ENCODE data around the gene CUL7. TPM values are rescaled to one million over a fixed set of nuclear protein-coding genes. Genes with fewer than 3 reads are reported as not detected.
A peak's percentile ranks its signal among the peaks of the same experiment; 100 is the strongest.

Gene CUL7
- total RNA-seq (10 to 100 TPM; 13.7 to 13.9 TPM), polyA plus RNA-seq (1 to 10 TPM; 2.1 to 3.8 TPM)

GRCh38 chr6:43053545-43054205 lies at the start of gene CUL7:
Gene CUL7 (minus strand): TSS chr6:43053851. CDS start chr6:43052788, 1,063 bp downstream.
- peak; percentile 86 to 92 (median 88) for DNase-seq
- ChIA-PET CTCF (ENCODE audit: partially characterized antibody) (interaction anchor here (0.7 to 1.9 kb wide), 6 partner anchors 18 to 74 kb away, joined by 3 to 6 read pairs (median 3); partner anchors contain the start of genes KLHDC3 and RRP36), POLR2A (ENCODE audit: partially characterized antibody) (interaction anchor here (0.6 to 5.3 kb wide), 21 partner anchors 9 to 490 kb away, joined by 3 to 51 read pairs (median 3); partner anchors contain the start of genes ABCC10, CNPY3, KLHDC3 and MEA1)
- H3K36me3 Mint-ChIP-seq, result peaks cover 15 to 40% of the 10 kb centered on the region in 2 donors
- peaks cover 0 to 2% (median 0%) of the 10 kb centered on the region in 8 donors for H3K9me3 Mint-ChIP-seq
- no peaks in the 10 kb centered on the region for H3K27me3 Mint-ChIP-seq
- H3K4me1 ChIP-seq (ENCODE audit: insufficient read depth, low read length), result peaks cover 41% of the 10 kb centered on the region
- H3K4me3 Mint-ChIP-seq, result peak within 1 kb of the TSS; percentile 92 to 97 (median 94)
- H3K4me3 ChIP-seq (ENCODE audit: low read length in 2 of 2), result peak within 1 kb of the TSS; percentile 81 to 88
- H3K4me1 Mint-ChIP-seq, result peaks cover 22 to 51% (median 44%) of the 10 kb centered on the region in 4 donors
- intact Hi-C loops (cut with micrococcal nuclease), result loop anchor here (1.0 kb wide), 5 partner anchors 39 to 124 kb away; partner anchors contain the start of genes CNPY3, KLHDC3, PEX6 and PPP2R5D
- H3K36me3 ChIP-seq (ENCODE audit: insufficient read depth, low read length), result peaks cover 21% of the 10 kb centered on the region
- H3K27ac ChIP-seq (ENCODE audit: low read depth, low read length), result peak within 1 kb of the TSS; percentile 85
- no peaks in the 10 kb centered on the region for H3K9me3 ChIP-seq (ENCODE audit: control insufficient read depth in 1 of 2, low read length in 2 of 2)
- peak within 1 kb of the TSS; percentile 94 to 98 (median 97) for H3K27ac Mint-ChIP-seq
- no peaks in the 10 kb centered on the region for H3K27me3 ChIP-seq (ENCODE audit: insufficient read depth, low read length)

- ChIA-PET CTCF (ENCODE audit: partially characterized antibody) (no interaction called here), POLR2A (ENCODE audit: partially characterized antibody) (no interaction called here)
- Histone ChIP-seq H3K9me3 (ENCODE audit: control insufficient read depth in 1 of 2, low read length in 2 of 2) (no peaks in the 10 kb centered on the region), H3K27ac (ENCODE audit: low read depth, low read length) (no peak overlapping the region), H3K27me3 (ENCODE audit: insufficient read depth, low read length) (no peaks in the 10 kb centered on the region), H3K36me3 (ENCODE audit: insufficient read depth, low read length) (no peaks in the 10 kb centered on the region), H3K4me1 (ENCODE audit: insufficient read depth, low read length) (no peaks in the 10 kb centered on the region), H3K4me3 (ENCODE audit: low read length in 2 of 2) (no peak overlapping the region)
- Mint-ChIP-seq H3K27ac (no peak overlapping the region), H3K4me1 (peaks cover 0 to 5% (median 3%) of the 10 kb centered on the region in 4 donors), H3K36me3 (no peaks in the 10 kb centered on the region), H3K27me3 (no peaks in the 10 kb centered on the region), H3K9me3 (no peaks in the 10 kb centered on the region), H3K4me3 (no peak overlapping the region)
- intact Hi-C loops (cut with micrococcal nuclease), result no loop called here
- no peak for DNase-seq
Observed at GRCh38 chr6:43101497-43101896, 47.8 kb upstream of the CUL7 start.

GRCh38 chr6:43097502-43097901 lies 43.9 kb upstream of the CUL7 start:
- Histone ChIP-seq H3K27me3 (ENCODE audit: insufficient read depth, low read length) (no peaks in the 10 kb centered on the region), H3K9me3 (ENCODE audit: control insufficient read depth in 1 of 2, low read length in 2 of 2) (no peaks in the 10 kb centered on the region), H3K36me3 (ENCODE audit: insufficient read depth, low read length) (no peaks in the 10 kb centered on the region), H3K4me1 (ENCODE audit: insufficient read depth, low read length) (peaks cover 15% of the 10 kb centered on the region), H3K4me3 (ENCODE audit: low read length in 2 of 2) (no peak overlapping the region), H3K27ac (ENCODE audit: low read depth, low read length) (no peak overlapping the region)
- POLR2A ChIA-PET (ENCODE audit: partially characterized antibody), result no interaction called here
- Mint-ChIP-seq H3K9me3 (no peaks in the 10 kb centered on the region), H3K4me3 (no peak overlapping the region), H3K27me3 (no peaks in the 10 kb centered on the region), H3K27ac (no peak overlapping the region), H3K36me3 (no peaks in the 10 kb centered on the region), H3K4me1 (peaks cover 10 to 20% (median 14%) of the 10 kb centered on the region in 4 donors)
- DNase-seq, result no peak
- intact Hi-C loops (cut with micrococcal nuclease), result no loop called here
- CTCF ChIA-PET (ENCODE audit: partially characterized antibody), result no interaction called here

- POLR2A ChIA-PET (ENCODE audit: partially characterized antibody), result no interaction called here
- Mint-ChIP-seq H3K36me3 (no peaks in the 10 kb centered on the region), H3K27ac (no peak overlapping the region), H3K4me3 (no peak overlapping the region), H3K9me3 (no peaks in the 10 kb centered on the region), H3K4me1 (peaks cover 12 to 22% (median 15%) of the 10 kb centered on the region in 4 donors), H3K27me3 (no peaks in the 10 kb centered on the region)
- Histone ChIP-seq H3K4me1 (ENCODE audit: insufficient read depth, low read length) (peaks cover 15% of the 10 kb centered on the region), H3K27me3 (ENCODE audit: insufficient read depth, low read length) (no peaks in the 10 kb centered on the region), H3K36me3 (ENCODE audit: insufficient read depth, low read length) (no peaks in the 10 kb centered on the region), H3K4me3 (ENCODE audit: low read length in 2 of 2) (no peak overlapping the region), H3K27ac (ENCODE audit: low read depth, low read length) (no peak overlapping the region), H3K9me3 (ENCODE audit: control insufficient read depth in 1 of 2, low read length in 2 of 2) (no peaks in the 10 kb centered on the region)
- intact Hi-C loops (cut with micrococcal nuclease), result no loop called here
- DNase-seq, result no peak
- CTCF ChIA-PET (ENCODE audit: partially characterized antibody), result interaction anchor here (0.6 kb wide), 1 partner anchor 187 kb away, joined by 3 read pairs; no protein-coding TSS in a partner anchor
Observed at GRCh38 chr6:43097098-43097489, 43.4 kb upstream of the CUL7 start.

GRCh38 chr6:43096451-43097097 lies 42.9 kb upstream of the CUL7 start:
- no peak overlapping the region for H3K27ac ChIP-seq (ENCODE audit: low read depth, low read length)
- Mint-ChIP-seq H3K4me3 (no peak overlapping the region), H3K27me3 (no peaks in the 10 kb centered on the region), H3K27ac (no peak overlapping the region), H3K36me3 (no peaks in the 10 kb centered on the region), H3K4me1 (peaks cover 12 to 22% (median 15%) of the 10 kb centered on the region in 4 donors), H3K9me3 (no peaks in the 10 kb centered on the region)
- intact Hi-C loops (cut with micrococcal nuclease), result no loop called here
- H3K36me3 ChIP-seq (ENCODE audit: insufficient read depth, low read length), result no peaks in the 10 kb centered on the region
- ChIA-PET POLR2A (ENCODE audit: partially characterized antibody) (interaction anchor here (1.4 kb wide), 1 partner anchor 43 kb away, joined by 3 read pairs; the partner anchor contains the start of gene CUL7), CTCF (ENCODE audit: partially characterized antibody) (interaction anchor here (0.6 kb wide), 1 partner anchor 186 kb away, joined by 3 read pairs; no protein-coding TSS in a partner anchor)
- H3K4me3 ChIP-seq (ENCODE audit: low read length in 2 of 2), result no peak overlapping the region
- no peak for DNase-seq
- H3K9me3 ChIP-seq (ENCODE audit: control insufficient read depth in 1 of 2, low read length in 2 of 2), result no peaks in the 10 kb centered on the region
- H3K4me1 ChIP-seq (ENCODE audit: insufficient read depth, low read length), result peaks cover 15% of the 10 kb centered on the region
- no peaks in the 10 kb centered on the region for H3K27me3 ChIP-seq (ENCODE audit: insufficient read depth, low read length)

GRCh38 chr6:43095939-43096338 lies 42.3 kb upstream of the CUL7 start:
- Histone ChIP-seq H3K4me1 (ENCODE audit: insufficient read depth, low read length) (peaks cover 15% of the 10 kb centered on the region), H3K36me3 (ENCODE audit: insufficient read depth, low read length) (no peaks in the 10 kb centered on the region), H3K27ac (ENCODE audit: low read depth, low read length) (no peak overlapping the region), H3K9me3 (ENCODE audit: control insufficient read depth in 1 of 2, low read length in 2 of 2) (no peaks in the 10 kb centered on the region), H3K4me3 (ENCODE audit: low read length in 2 of 2) (no peak overlapping the region), H3K27me3 (ENCODE audit: insufficient read depth, low read length) (no peaks in the 10 kb centered on the region)
- no peak for DNase-seq
- CTCF ChIA-PET (ENCODE audit: partially characterized antibody), result no interaction called here
- intact Hi-C loops (cut with micrococcal nuclease), result no loop called here
- Mint-ChIP-seq H3K27me3 (no peaks in the 10 kb centered on the region), H3K4me1 (peaks cover 12 to 22% (median 15%) of the 10 kb centered on the region in 4 donors), H3K36me3 (no peaks in the 10 kb centered on the region), H3K27ac (peak overlapping the region in 1 of 7 donors; percentile 16), H3K9me3 (no peaks in the 10 kb centered on the region), H3K4me3 (no peak overlapping the region)
- POLR2A ChIA-PET (ENCODE audit: partially characterized antibody), result interaction anchor here (1.4 kb wide), 1 partner anchor 42 kb away, joined by 3 read pairs; the partner anchor contains the start of gene CUL7

Measured in CD4-positive, alpha-beta memory T cell (primary cell).